Kidney (tissue), 14 donors: ENCODE results near the gene CXXC1. TPM values are rescaled to one million over a fixed set of nuclear protein-coding genes. Genes with fewer than 3 reads are reported as not detected.
A peak's percentile ranks its signal among the peaks of the same experiment; 100 is the strongest.

Source experiments
- DNase-seq, 5 donors: peaks; one replicate each; pipeline ENCODE4 v3.0.0-alpha.2; 2013 to 2020
- FAIRE-seq: peaks from 2 replicates; lab custom pipeline; 2012; peaks lifted over from hg19 to GRCh38; lab: Jason Lieb, UNC
- H3K27ac ChIP-seq, 2 donors: one replicate each; pipeline ENCODE4 v1.7.0; 2013; ENCODE audit warnings: low read depth in 2 of 2, low read length in 2 of 2, inconsistent platforms in 1 of 2
- H3K27me3 ChIP-seq: one replicate; pipeline ENCODE4 v1.7.1; 2013; ENCODE audit warnings: low read length, inconsistent platforms; ENCODE audit not compliant: control insufficient read depth, insufficient read depth
- H3K36me3 ChIP-seq, 3 donors: one replicate each; pipeline versions ENCODE4 v1.7.0 to v1.7.1; 2013; ENCODE audit warnings: low read length in 3 of 3, control low read depth in 1 of 3, inconsistent platforms in 1 of 3; ENCODE audit not compliant: insufficient read depth in 3 of 3, control insufficient read depth in 2 of 3
- H3K4me1 ChIP-seq, 3 donors: one replicate each; pipeline versions ENCODE4 v1.7.0 to v1.7.1; 2013; ENCODE audit warnings: low read length in 3 of 3, inconsistent platforms in 1 of 3, low read depth in 1 of 3; ENCODE audit not compliant: control insufficient read depth in 2 of 3, insufficient read depth in 2 of 3
- H3K4me3 ChIP-seq, 3 donors: one replicate each; pipeline versions ENCODE4 v1.7.0 to v1.8.1; 2013; ENCODE audit warnings: low read length in 3 of 3, control low read depth in 1 of 3, inconsistent platforms in 1 of 3
- H3K9ac ChIP-seq, 3 donors: one replicate each; pipeline versions ENCODE4 v1.7.0 to v1.7.1; 2013; ENCODE audit warnings: low read length in 3 of 3, control low read depth in 1 of 3, inconsistent platforms in 1 of 3
- H3K9me3 ChIP-seq, 3 donors: one replicate each; pipeline versions ENCODE4 v1.7.0 to v1.7.1; 2013; ENCODE audit warnings: low read length in 3 of 3, control low read depth in 1 of 3, inconsistent platforms in 1 of 3; ENCODE audit not compliant: control insufficient read depth in 2 of 3, insufficient read depth in 1 of 3
- intact Hi-C: fragments of 100-400 bp; cut with DNase I; formaldehyde crosslinking; loops from one replicate; pipeline ENCODE4 v1.11.1; 2022
- polyA plus RNA-seq: library from polyadenylated mRNA; stranded (reverse); fragments of 350-450 nt; fragmentation: Illumina TruSeq; extraction: RNeasy Lipid Tissue Mini Kit (QIAGEN cat#74804); gene quantifications from one replicate; pipeline ENCODE4 v1.2.3, GENCODE V29; 2014; ENCODE audit warnings: low read depth, low replicate concordance; ENCODE audit not compliant: insufficient read depth
- total RNA-seq: library from RNA; stranded (reverse); fragmentation: NEBNext Ultra II Directional; extraction: Animal tissue kit (Norgen Biotek cat#: 25700); gene quantifications from one replicate; pipeline ENCODE4 v1.2.1, GENCODE V29; 2021
- TF ChIP-seq, protein P1 (sequence below): IDR thresholded peaks from 3 replicates; pipeline ENCODE4 v1.5.1; 2012; ENCODE audit warnings: mild to moderate bottlenecking, moderate library complexity, borderline replicate concordance; ENCODE audit not compliant: insufficient read depth; ENCODE audit errors: extremely low read depth
- donor health status: control.
- donor health status: control.
- donor health status: control.
- donor health status: control.
- donor health status: control.
- donor health status: DM: yes; HTN: yes; CAD: no.
- donor health status: Normal renal cell carcinoma (clear cell type).

CXXC1 gene
- total and polyA plus RNA-seq, 2 donors from 2014 or later: 39.0 to 88.7 TPM

DNA sequence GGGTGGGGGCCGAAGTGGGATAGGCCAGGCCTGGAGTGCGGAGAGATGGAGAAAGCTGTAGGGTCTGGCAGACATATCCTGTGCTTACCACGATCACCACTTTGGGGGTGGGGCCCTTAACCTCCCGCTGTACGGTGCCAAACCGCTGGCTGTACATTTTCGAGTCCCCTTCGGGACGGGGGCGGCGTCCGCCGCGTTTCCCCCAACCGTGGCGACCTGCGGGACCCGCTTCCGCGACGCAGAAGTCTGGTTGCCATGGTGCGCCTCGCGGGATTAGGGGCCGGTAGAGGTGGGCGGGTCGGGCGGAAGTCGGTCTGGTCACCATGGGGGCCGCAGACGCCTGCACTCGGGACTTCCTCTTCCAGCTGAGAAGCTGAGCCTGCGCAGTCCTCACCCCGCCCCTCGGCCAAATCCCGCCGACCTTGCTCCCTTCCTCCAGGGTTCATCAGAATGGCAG lies 21.2 kb downstream of the CXXC1 start, which contains the start of gene CFAP53:
CFAP53 (minus strand) TSS at position 248 of the 457 bp plus-strand sequence; CDS start at position 157, 91 bp downstream.
- TF ChIP-seq, protein P1, sequence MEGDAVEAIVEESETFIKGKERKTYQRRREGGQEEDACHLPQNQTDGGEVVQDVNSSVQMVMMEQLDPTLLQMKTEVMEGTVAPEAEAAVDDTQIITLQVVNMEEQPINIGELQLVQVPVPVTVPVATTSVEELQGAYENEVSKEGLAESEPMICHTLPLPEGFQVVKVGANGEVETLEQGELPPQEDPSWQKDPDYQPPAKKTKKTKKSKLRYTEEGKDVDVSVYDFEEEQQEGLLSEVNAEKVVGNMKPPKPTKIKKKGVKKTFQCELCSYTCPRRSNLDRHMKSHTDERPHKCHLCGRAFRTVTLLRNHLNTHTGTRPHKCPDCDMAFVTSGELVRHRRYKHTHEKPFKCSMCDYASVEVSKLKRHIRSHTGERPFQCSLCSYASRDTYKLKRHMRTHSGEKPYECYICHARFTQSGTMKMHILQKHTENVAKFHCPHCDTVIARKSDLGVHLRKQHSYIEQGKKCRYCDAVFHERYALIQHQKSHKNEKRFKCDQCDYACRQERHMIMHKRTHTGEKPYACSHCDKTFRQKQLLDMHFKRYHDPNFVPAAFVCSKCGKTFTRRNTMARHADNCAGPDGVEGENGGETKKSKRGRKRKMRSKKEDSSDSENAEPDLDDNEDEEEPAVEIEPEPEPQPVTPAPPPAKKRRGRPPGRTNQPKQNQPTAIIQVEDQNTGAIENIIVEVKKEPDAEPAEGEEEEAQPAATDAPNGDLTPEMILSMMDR: no peak
- peaks cover 3 to 14% (median 8%) of the 10 kb centered on the region in 3 donors for H3K36me3 ChIP-seq
- H3K27me3 ChIP-seq: no peaks in the 10 kb centered on the region
- FAIRE-seq: peak; percentile 64
- intact Hi-C loops: no loop called here
- H3K4me3 ChIP-seq: peak within 1 kb of the TSS; percentile 87 to 93 (median 92)
- H3K4me1 ChIP-seq: peaks cover 0 to 6% (median 0%) of the 10 kb centered on the region in 3 donors
- peak; percentile 95 to 98 (median 95) for DNase-seq
- H3K9ac ChIP-seq: peak within 1 kb of the TSS; percentile 24 to 77 (median 72)
- no peaks in the 10 kb centered on the region for H3K9me3 ChIP-seq
- peak within 1 kb of the TSS in 1 of 2 donors; percentile 46 for H3K27ac ChIP-seq

DNA sequence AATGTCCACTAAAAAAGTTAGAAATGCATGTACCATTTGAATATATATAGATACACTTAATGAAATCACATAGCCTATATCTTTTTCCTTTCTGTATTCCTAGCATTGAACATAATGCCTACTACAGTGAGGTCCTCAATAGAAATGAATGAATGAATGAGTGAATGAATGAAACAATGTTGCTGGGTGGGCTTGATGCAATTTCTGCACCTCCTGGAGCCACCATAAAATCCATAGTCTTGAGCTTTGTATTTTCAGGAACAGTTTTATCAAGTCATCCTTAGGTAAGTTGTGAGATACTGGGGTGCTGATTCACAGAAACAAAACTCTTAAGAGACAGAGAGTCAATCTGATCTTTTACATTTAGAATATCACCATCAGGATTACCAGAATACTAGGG lies 24.5 kb downstream of the CXXC1 start:
- intact Hi-C loops: no loop called here

DNA sequence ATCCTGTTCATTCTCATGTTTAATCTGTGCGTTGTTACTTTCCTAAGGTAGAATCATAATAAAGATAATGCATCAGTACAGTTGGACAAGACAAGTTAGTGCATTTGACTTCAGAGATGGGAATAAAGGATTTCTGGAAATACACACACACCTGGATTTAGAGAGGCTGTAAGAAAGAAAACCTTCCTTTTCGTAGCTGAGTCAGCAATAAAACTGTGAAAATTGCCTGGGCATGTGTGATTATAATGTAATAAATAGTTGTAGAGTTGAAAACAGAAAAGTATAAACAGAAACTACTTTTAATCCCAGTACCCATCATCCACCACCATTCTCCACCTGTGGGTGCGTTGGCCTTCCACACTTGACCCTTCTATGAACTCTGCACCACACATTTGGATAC lies 36.6 kb downstream of the CXXC1 start:
- DNase-seq: no peak
- H3K4me1 ChIP-seq: no peaks in the 10 kb centered on the region
- H3K9ac ChIP-seq: no peak overlapping the region
- no peak overlapping the region for H3K4me3 ChIP-seq
- no peaks in the 10 kb centered on the region for H3K9me3 ChIP-seq
- H3K27ac ChIP-seq: no peak overlapping the region
- H3K36me3 ChIP-seq: no peaks in the 10 kb centered on the region
- FAIRE-seq: no peak
- intact Hi-C loops: no loop called here
- H3K27me3 ChIP-seq: no peaks in the 10 kb centered on the region
- TF ChIP-seq, protein P1: no peak

More for the DNA sequence above, 24.5 kb downstream of the CXXC1 start:
- Histone ChIP-seq H3K27ac (no peak overlapping the region), H3K36me3 (no peaks in the 10 kb centered on the region), H3K4me3 (no peak overlapping the region), H3K9ac (no peak overlapping the region), H3K9me3 (no peaks in the 10 kb centered on the region), H3K4me1 (peaks cover 0 to 6% (median 0%) of the 10 kb centered on the region in 3 donors), H3K27me3 (no peaks in the 10 kb centered on the region)
- no peak for DNase-seq
- FAIRE-seq: no peak
- TF ChIP-seq, protein P1: no peak

DNA sequence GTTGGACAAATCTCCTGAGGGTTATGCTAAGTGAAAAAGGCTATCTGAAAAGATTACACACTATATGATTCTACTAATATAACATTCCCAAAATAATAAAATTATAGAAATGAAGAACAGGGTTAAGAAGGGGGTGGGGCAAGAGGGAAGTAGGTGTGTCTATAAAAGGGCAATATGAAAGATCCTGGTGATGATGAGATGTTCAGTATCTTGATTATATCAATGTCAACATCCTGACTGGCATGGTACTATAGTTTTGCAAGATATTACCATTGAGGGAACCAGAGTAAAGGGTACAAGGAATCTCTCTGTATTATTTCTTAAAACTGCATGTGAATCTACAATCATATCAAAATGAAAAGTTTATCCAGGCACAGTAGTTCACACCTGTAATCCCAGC lies 37.9 kb downstream of the CXXC1 start:
- FAIRE-seq (no peak), DNase-seq (no peak)
- H3K36me3 ChIP-seq: no peaks in the 10 kb centered on the region
- no peak overlapping the region for H3K27ac ChIP-seq
- H3K4me3 ChIP-seq: no peak overlapping the region
- H3K9me3 ChIP-seq: no peaks in the 10 kb centered on the region
- intact Hi-C loops: no loop called here
- no peak overlapping the region for H3K9ac ChIP-seq
- TF ChIP-seq, protein P1: no peak
- no peaks in the 10 kb centered on the region for H3K27me3 ChIP-seq
- H3K4me1 ChIP-seq: no peaks in the 10 kb centered on the region
